VCaP (cell line): ENCODE data around the gene NHERF1.

ENCODE experiments used
- H3K27ac ChIP-seq: fragments of 450-650 bp; 2 replicates; pipeline ENCODE4 v1.5.1; 2017
- CTCF ChIP-seq: fragments of 450-650 bp; conservative IDR thresholded peaks from 2 replicates; pipeline ENCODE4 v1.5.1; 2017; ENCODE audit warnings: mild to moderate bottlenecking, moderate library complexity

NHERF1 gene

DNA sequence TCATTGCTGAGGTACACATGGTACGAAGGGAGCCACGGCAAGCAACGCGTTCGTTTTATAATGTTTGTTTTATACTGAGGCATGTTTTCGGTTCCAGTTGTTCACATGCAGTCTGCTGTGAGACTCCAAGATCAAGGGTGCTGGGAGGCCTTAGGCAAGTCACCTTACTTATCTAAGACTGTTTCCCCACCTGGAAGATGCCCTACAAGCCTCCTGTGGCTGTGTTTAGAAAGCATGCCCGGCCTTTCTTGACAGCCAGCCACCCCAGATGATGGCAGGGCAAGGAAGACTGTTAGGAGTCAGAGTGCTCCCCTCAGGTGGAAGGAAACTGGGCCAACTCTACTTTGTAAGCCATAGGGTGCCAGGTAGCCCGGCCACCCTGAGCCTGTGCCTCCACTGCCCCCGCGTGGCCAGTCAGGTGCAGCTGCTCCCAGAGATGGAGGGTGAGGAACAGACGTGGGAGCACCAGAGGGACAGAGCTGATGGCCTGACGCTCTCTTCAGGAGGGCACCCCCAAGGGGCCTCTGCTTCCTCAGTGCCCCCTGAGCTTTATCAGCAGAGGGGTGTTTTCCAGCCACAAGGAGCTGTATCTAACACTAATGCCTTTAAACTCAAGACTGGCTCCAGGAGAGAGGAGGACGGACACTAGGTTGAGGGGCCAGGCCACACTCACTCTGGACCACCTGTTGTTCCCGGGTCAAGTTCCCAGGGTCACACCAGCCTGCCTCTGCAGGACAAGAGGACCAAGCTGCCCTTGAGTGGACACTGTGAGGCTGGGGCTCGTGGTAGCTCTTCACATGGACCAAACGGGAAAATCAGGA lies 22.3 kb downstream of the NHERF1 start:
- TF ChIP-seq CTCF: peak; percentile 95
- peak overlapping the region; percentile 62 for H3K27ac ChIP-seq

- TF ChIP-seq CTCF: no peak
- no peak overlapping the region for H3K27ac ChIP-seq
Measured at GRCh38 chr17:74771319-74771914, 23.0 kb downstream of the NHERF1 start.

DNA sequence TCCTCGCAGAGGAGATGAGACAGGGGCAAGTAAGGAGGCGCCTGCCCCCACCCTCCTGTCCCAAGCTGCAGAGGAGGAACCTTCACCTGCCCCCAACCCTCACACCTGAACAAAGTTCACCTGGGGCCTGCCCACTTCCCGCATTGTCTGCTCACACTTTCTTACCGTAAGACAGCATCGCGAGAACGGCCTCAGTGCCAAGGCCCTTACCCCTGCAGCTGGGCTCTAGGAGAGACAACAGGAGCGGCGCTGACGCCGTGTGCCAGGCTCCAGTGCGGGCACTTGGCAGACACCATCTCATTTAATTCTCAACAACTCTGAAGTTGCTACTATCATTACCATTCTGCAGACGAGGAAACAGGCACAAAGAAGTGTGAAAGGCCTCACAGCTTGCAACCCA lies 23.6 kb downstream of the NHERF1 start:
- no peak for TF ChIP-seq CTCF
- no peak overlapping the region for H3K27ac ChIP-seq

DNA sequence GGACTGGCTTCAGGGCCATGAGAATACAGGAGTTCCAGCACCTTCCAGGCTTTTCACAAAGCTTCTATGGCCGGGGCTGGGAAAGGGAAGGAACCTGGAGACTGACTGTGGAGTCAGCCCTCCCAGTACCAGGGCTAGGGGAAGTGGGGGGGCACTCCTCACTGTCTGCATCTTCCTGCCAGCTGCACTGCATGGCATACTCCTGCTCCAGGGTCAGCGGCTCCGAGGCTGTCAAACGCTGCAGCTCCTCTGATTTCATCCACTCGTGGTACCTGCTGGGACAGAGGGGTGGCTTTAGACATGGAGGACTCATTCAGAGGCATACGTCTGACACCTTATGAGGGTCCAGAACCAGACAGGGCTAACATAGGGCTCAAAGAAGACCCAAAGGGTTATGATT lies 25.0 kb downstream of the NHERF1 start:
- no peak overlapping the region for H3K27ac ChIP-seq

DNA sequence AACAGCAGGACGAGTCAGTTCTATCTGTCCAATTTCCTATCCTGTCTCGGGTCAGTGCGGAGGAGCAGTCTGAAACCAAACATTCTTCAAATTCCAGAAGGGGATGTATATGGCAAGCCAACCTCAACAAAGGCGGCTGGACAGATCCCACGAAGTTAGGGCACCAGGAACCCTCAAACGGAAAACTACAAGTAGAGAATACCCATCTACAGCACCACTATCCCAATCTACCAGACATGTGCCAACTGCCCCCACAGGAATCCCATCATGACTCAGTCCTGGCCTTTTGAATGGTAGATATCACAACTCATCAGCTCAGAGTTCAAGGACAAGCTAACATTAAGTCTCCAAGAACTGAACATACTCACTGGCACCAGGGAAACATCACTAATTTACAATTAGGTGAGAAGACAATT lies 25.5 kb downstream of the NHERF1 start:
- TF ChIP-seq CTCF: no peak
- H3K27ac ChIP-seq: no peak overlapping the region

More for the DNA sequence above, 25.0 kb downstream of the NHERF1 start:
- TF ChIP-seq CTCF: no peak

GRCh38 chr17:74775409-74776043 lies 27.1 kb downstream of the NHERF1 start:
- peak overlapping the region; percentile 72; the same call in 1 of the 2 replicates for H3K27ac ChIP-seq
- TF ChIP-seq CTCF: no peak
